NCI-H1092 (cell line): Measurements from ENCODE around the gene SUPT3H.
"Not testable (repeated sequence)": the region's sequence is repeated elsewhere in the genome, so short reads cannot be mapped to it uniquely, and the experiment has no call there.

Experiments
- DNase-seq: peaks from one replicate; lab custom pipeline; 2025; lab: John Stamatoyannopoulos, UW

The SUPT3H gene

GRCh38 chr6:45062659-45063058 is 315.1 kb downstream of the SUPT3H start:
- DNase-seq: not testable (repeated sequence)

DNA sequence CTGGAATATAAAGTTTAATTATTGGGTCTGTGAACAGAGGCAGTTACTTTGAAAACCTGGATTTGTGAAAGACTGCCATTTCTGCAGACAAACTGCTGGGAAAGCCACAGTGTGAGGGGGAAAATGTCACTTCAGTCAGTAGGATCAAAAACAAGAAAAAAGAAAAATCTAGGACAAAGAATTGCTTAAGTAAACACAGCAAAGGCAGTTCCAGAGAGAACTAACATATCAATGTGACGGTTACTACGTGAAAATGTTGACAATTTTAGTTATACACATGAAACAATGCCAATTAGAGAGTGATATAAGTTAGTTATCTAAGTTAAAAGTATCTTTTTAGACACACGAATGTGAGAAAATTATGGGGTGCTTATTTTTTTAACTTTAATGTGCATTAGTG is 320.0 kb downstream of the SUPT3H start:
- DNase-seq: no peak

DNA sequence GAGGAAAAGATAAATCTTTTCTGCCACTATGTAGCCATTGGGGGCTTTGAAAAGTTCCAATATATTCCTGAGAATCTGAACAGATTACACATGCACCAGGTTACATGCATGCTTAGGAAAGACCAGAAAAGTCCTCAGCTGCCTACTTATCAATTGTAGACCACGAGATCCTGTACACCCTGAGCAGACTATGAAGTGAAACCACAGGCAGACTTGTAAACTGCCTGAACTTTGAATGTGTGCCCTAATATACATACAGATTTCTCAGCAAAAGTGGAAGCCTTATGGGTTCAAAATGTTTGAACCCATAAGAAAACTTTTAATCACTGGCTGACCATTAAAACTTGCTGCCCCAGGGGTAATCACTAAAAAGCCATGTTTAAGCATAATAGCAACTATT is 323.1 kb downstream of the SUPT3H start:
- DNase-seq: no peak

GRCh38 chr6:45052325-45052724 is 325.4 kb downstream of the SUPT3H start:
- no peak for DNase-seq

GRCh38 chr6:45049188-45049843 is 328.4 kb downstream of the SUPT3H start:
- DNase-seq: no peak

DNA sequence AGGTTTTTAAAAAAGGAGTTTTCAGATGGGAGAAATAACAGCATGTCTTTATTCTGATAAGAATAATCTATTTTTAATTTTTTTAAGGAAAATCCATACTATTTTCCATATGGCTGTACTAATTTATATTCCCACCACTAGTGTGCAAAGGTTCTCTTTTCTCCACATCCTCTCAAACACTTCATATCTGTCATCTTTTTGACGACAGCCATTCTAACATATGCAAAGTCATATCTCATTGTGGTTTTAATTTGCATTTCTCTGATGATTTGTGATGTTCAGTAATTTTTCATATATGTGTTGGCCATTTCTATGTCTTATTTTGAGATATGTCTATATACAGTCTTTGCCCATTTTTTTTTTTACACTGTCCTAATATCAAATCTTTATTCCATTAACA is 330.2 kb downstream of the SUPT3H start:
- no peak for DNase-seq

- DNase-seq: no peak
Observed at GRCh38 chr6:45045253-45045601, 332.5 kb downstream of the SUPT3H start.

DNA sequence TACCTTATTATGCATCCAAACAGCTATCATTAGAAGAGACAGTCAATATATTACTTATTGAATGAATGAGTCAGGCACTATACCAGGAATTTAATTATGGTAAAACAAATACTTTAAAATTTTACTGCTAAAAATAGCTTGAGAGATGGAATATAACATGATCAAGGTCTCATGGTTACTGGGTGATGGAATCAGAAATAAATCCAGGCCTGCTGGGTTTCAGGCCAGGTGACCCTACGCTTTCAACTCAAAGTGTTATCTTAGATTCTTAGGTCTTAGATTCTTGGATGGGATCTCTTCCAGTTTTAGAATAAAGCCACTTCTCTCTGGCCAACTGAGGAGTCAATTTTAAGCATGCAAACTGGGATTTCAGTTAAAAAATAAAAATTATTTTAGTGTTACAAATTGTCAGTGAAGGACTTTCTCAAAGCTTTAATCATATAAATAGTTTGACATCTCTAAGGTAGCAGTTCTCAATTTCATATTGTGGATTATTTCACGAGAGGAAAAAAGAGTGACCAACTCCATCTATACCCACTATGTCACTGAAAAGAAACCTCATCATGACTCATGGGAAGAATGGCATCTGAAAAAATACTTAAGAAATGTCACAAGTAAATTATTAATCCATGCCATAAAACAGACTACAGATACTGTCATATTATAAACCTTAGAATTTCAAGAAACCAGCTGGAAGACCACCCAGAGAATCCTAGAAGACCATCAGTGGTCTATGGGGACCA is 333.1 kb downstream of the SUPT3H start:
- no peak for DNase-seq

DNA sequence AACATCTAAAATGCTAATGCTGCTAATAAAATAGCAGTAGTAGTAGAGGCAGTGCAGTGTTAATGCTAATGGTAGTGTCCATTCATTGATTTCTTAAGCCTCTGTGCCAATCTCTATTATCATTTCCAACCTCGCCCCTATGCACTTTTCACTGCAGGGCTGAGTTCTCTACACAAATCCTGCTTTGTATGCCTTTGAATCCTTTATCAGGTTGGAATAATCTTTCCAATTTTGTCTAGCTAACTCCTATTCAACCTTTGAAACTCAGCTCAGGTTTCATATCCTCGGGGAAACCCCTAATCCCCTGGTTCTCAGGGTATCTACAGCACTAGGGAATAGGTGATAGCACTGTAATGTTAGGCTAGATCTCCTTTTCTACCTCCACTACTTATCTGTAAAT is 333.6 kb downstream of the SUPT3H start:
- no peak for DNase-seq

- not testable (repeated sequence) for DNase-seq
Observed at GRCh38 chr6:45042673-45043072, 335.1 kb downstream of the SUPT3H start.

GRCh38 chr6:45038226-45038625 is 339.5 kb downstream of the SUPT3H start:
- DNase-seq: no peak

GRCh38 chr6:45036103-45036502 is 341.6 kb downstream of the SUPT3H start:
- DNase-seq: no peak

- no peak for DNase-seq
Observed at GRCh38 chr6:45032426-45032825, 345.3 kb downstream of the SUPT3H start.

DNA sequence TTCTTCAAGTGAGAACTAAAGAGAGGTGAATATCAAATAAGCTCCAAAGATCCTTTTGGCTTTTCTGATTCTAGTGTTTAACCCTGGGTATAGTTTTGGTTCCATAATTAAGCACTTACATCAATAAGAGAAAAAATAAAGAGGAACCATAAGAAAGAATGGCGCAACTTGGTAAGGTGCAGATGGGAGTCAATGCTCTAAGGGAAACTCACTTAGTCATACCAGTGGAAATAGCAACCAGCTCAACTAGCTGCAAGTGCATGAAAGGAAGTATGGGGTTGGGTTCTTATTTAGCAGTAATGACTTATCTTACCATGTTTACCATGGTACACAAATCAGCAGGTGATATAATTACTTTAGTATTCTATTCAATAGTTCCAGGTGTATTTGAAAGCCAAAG is 346.1 kb downstream of the SUPT3H start:
- DNase-seq: no peak

DNA sequence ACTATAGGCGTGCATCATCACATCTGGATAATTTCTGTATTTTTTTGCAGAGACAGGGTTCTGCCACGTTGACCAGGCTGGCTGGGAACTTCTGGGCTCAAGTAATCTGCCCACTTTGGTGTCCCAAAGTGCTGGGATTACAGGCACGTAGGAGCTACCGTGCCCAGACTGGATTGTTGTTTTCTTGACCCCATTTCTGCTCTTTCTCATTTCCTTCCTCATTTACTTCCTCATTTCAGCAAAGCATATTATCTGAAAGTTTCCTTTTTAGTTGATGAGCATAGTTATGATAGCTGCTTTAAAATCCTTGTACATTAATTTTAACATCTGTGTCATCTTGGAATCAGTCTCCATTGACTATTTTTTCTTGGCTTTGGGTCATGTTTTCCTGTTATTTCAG is 350.6 kb downstream of the SUPT3H start:
- DNase-seq: no peak

DNA sequence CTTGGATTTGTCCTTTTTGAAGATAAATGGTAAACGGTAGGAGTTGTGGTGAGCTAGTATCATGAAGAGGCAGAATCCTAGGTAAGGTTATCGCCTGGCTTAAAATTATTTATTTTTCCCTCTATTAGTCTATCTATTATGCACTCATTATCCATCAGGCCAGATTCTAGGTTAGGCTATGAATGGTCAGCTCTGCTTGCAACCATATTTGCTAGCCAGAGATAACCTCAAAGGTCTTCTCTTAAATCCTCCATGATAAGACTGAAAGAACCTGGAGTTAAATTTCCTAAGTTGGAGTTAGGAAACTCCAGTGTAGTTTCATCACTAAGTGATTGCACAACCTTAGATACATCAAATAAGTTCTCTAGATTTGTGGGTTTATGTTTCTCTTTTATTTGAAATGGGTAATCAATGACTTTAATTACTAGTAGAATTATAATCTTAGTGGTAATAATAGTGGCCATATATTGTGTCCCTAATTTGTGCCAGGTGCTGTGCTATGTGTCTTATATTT is 351.7 kb downstream of the SUPT3H start:
- DNase-seq: no peak

DNA sequence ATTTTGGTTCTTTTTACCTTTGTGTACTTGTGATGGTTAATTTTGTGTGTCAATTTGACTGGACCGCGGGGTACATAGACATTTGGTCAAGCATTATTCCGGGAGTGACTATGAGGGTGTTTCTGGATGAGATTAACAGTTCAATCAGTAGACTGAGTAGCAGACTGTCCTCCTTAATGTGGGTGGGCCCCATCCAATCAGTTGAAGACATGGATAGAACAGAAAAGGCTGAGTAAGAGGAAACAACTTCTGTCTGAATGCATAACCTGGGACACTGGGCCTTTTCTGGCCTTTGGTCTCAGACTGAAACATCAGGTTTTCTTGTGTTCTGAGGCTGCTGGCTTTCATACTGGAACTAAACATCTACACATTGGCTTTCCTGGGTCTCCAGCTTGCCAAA is 353.1 kb downstream of the SUPT3H start:
- no peak for DNase-seq

GRCh38 chr6:45021676-45022075 is 356.1 kb downstream of the SUPT3H start:
- DNase-seq: no peak

GRCh38 chr6:45012687-45013086 is 365.0 kb downstream of the SUPT3H start:
- DNase-seq: no peak

DNA sequence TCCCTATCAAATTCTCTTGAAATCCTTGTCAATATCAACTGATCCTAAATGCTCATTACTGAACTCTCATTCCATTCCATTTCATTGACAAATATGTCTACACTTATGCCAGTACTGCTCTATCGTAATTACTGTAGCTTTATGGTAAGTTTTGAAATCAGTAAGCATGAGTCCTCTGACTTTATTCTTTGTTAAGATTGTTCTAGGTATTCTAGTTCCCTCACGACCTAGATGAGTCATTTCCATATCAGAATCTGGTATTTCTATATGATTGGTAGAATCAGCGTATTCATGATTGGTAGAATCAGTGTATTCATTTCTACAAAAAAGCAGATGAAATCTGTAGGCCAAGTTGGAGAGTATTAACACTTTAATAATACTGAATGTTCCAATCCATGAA is 368.2 kb downstream of the SUPT3H start:
- DNase-seq: no peak

DNA sequence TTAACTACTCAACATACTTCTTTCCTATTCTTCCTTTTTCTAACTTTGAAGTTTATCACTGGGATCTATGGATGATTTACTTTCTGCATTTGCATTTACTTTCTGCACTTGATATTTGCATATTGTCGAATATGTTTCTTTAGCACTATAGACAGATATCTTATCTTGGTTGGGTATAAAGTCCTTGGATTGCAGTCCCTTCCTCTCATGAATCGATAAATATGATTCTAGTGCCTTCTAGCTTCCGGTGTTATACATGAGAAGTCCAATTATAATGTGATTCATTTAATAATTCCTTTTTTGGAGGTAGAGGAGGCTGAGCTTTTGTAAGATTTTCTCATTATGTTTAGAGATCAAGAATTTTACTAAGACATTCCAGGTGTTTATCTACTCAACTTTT is 370.8 kb downstream of the SUPT3H start:
- DNase-seq: no peak

GRCh38 chr6:45003961-45004360 is 373.8 kb downstream of the SUPT3H start:
- no peak for DNase-seq

DNA sequence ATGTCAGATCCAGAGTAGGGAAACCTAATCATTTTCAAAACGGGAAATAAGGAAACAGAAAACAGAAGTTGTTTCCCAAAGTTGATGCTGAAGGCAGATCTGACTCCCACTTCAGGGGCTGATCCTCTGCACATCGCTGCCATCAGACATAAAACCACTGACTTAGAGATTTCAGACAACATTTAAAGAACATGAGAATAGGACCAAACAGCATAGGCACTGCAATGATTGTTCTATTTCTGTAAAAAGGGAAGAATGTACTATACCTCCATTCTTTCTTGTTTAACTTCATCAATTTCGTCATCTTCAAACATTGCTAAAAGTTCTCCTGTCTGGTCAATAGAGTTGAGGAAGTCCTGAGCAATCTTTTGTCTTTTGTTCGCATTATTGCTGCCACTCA is 374.3 kb downstream of the SUPT3H start:
- no peak for DNase-seq
